IMR-90 (cell line): Measurements from ENCODE around the gene SSU72. TPM values are rescaled to one million over a fixed set of nuclear protein-coding genes. Genes with fewer than 3 reads are reported as not detected.

Experiments
- ATAC-seq: fragments of 200-7000 bp; cut with Tn5 transposase; 2 replicates; pipeline ENCODE4 v1.9.1; 2020; ENCODE audit warnings: low read depth, mild to moderate bottlenecking, moderate library complexity
- BruUV-seq: library from RNA; stranded (reverse); fragments of 400-500 nt; replicated peaks from 2 replicates; lab custom pipeline; 2021; lab: Mats Ljungman, UMichigan
- CTCF ChIA-PET: fragments of 300-600 bp; formaldehyde crosslinking; extraction: SDS; loops from one replicate; lab custom pipeline; 2021; ENCODE audit warnings: antibody characterized with exemption; lab: Yijun Ruan, JAX
- POLR2A ChIA-PET: fragments of 300-600 bp; sonication (Branson Sonifier 250); formaldehyde crosslinking; loops from one replicate; lab custom pipeline; 2022; ENCODE audit warnings: antibody characterized with exemption; ENCODE audit not compliant: unreplicated experiment; lab: Charles Lee
- DNase-seq: peaks from one replicate; pipeline ENCODE4 v3.0.0; 2013
- H2AFZ ChIP-seq: replicated peaks from 2 replicates; pipeline ENCODE3; 2013; ENCODE audit warnings: low read length, mild to moderate bottlenecking; ENCODE audit not compliant: poor library complexity
- H2AK5ac ChIP-seq: 2 replicates; pipeline ENCODE4 v1.6.1; 2013; ENCODE audit warnings: low read depth, low read length, inconsistent platforms
- H2AK9ac ChIP-seq: replicated peaks from 2 replicates; pipeline ENCODE3; 2013; ENCODE audit warnings: mild to moderate bottlenecking, low read depth, low read length, moderate library complexity; ENCODE audit not compliant: poor library complexity
- H2BK120ac ChIP-seq: 2 replicates; pipeline ENCODE4 v1.6.1; 2013; ENCODE audit warnings: low read depth, low read length, inconsistent platforms
- H2BK15ac ChIP-seq: 3 replicates; pipeline ENCODE4 v1.6.1; 2013; ENCODE audit warnings: low read depth, low read length, inconsistent platforms
- H2BK20ac ChIP-seq: 2 replicates; pipeline ENCODE4 v1.6.1; 2013; ENCODE audit warnings: low read depth, mild to moderate bottlenecking, inconsistent platforms, low read length, moderate library complexity
- H2BK5ac ChIP-seq: 2 replicates; pipeline ENCODE4 v1.6.1; 2013; ENCODE audit warnings: mild to moderate bottlenecking, low read depth, low read length, inconsistent platforms; ENCODE audit not compliant: poor library complexity, severe bottlenecking
- H3K14ac ChIP-seq: replicated peaks from 2 replicates; pipeline ENCODE4 v1.6.1; 2013; ENCODE audit warnings: low read depth, low read length, inconsistent platforms
- H3K18ac ChIP-seq: 2 replicates; pipeline ENCODE4 v1.6.1; 2013; ENCODE audit warnings: low read depth, low read length, control low read depth
- H3K23ac ChIP-seq: 2 replicates; pipeline ENCODE4 v1.6.1; 2013; ENCODE audit warnings: low read depth, low read length, inconsistent platforms
- H3K27ac ChIP-seq: 2 replicates; pipeline ENCODE4 v1.5.1; 2013; ENCODE audit warnings: mild to moderate bottlenecking, control low read depth, low read length; ENCODE audit not compliant: insufficient read depth
- H3K27me3 ChIP-seq: 2 replicates; pipeline ENCODE4 v1.6.1; 2013; ENCODE audit warnings: low read length; ENCODE audit not compliant: control insufficient read depth, insufficient read depth
- H3K36me3 ChIP-seq: 2 replicates; pipeline ENCODE4 v1.6.1; 2013; ENCODE audit warnings: low read length, mixed read lengths; ENCODE audit not compliant: control insufficient read depth, insufficient read depth
- H3K4ac ChIP-seq: 2 replicates; pipeline ENCODE4 v1.6.1; 2013; ENCODE audit warnings: low read depth, low read length, inconsistent platforms
- H3K4me1 ChIP-seq: 2 replicates; pipeline ENCODE4 v1.6.1; 2013; ENCODE audit warnings: low read length, mixed read lengths; ENCODE audit not compliant: control insufficient read depth, insufficient read depth
- H3K4me2 ChIP-seq: 2 replicates; pipeline ENCODE4 v1.6.1; 2013; ENCODE audit warnings: low read depth, mild to moderate bottlenecking, control low read depth, low read length, moderate library complexity
- H3K4me3 ChIP-seq: 2 replicates; pipeline ENCODE4 v1.5.1; 2013; ENCODE audit warnings: low read depth, mild to moderate bottlenecking, control low read depth, low read length, moderate library complexity; ENCODE audit not compliant: insufficient read depth
- H3K56ac ChIP-seq: 2 replicates; pipeline ENCODE4 v1.6.1; 2013; ENCODE audit warnings: low read length, inconsistent platforms; ENCODE audit not compliant: insufficient read depth; ENCODE audit errors: extremely low read depth
- H3K79me1 ChIP-seq, 2 experiments: 2 replicates each; pipeline ENCODE4 v1.6.1; 2013; ENCODE audit warnings: low read length in 2 of 2, inconsistent platforms in 1 of 2, low read depth in 1 of 2
- H3K9ac ChIP-seq: 2 replicates; pipeline ENCODE4 v1.6.1; 2013; ENCODE audit warnings: low read depth, low read length, control low read depth
- H3K9me1 ChIP-seq: 2 replicates; pipeline ENCODE4 v1.6.1; 2013; ENCODE audit warnings: low read length, inconsistent platforms; ENCODE audit not compliant: insufficient read depth
- H3K9me3 ChIP-seq: 2 replicates; pipeline ENCODE4 v1.6.1; 2013; ENCODE audit warnings: low read length; ENCODE audit not compliant: control insufficient read depth, insufficient read depth
- H4K20me1 ChIP-seq: 2 replicates; pipeline ENCODE4 v1.6.1; 2013; ENCODE audit warnings: low read length, inconsistent platforms; ENCODE audit not compliant: insufficient read depth
- H4K5ac ChIP-seq: 2 replicates; pipeline ENCODE4 v1.6.1; 2013; ENCODE audit warnings: mild to moderate bottlenecking, low read depth, low read length, control low read depth
- H4K8ac ChIP-seq, 2 experiments: 2 replicates each; pipeline ENCODE4 v1.6.1; 2013; ENCODE audit warnings: low read depth in 2 of 2, low read length in 2 of 2, control low read depth in 1 of 2, inconsistent platforms in 1 of 2
- H4K91ac ChIP-seq: 2 replicates; pipeline ENCODE4 v1.6.1; 2013; ENCODE audit warnings: low read depth, low read length, inconsistent platforms; ENCODE audit not compliant: insufficient read depth
- BHLHE40 ChIP-seq: fragments of 150-350 bp; IDR thresholded peaks from 2 replicates; pipeline ENCODE4 v1.6.1; 2016; ENCODE audit warnings: mild to moderate bottlenecking, low read depth, low read length
- CEBPB ChIP-seq: IDR thresholded peaks from 2 replicates; pipeline ENCODE4 v1.6.1; 2012; ENCODE audit warnings: low read depth, low read length, improper control_type of control experiment
- CHD1 ChIP-seq: IDR thresholded peaks from 2 replicates; pipeline ENCODE4 v1.6.1; 2012; ENCODE audit warnings: low read depth, low read length, improper control_type of control experiment
- MAZ ChIP-seq: IDR thresholded peaks from 2 replicates; pipeline ENCODE4 v1.6.1; 2012; ENCODE audit warnings: low read depth, mild to moderate bottlenecking, low read length, improper control_type of control experiment, moderate library complexity, borderline replicate concordance
- NFE2L2 ChIP-seq: fragments of 150-350 bp; IDR thresholded peaks from 2 replicates; pipeline ENCODE4 v1.6.1; 2016; ENCODE audit warnings: low read depth, mild to moderate bottlenecking, low read length
- POLR2A ChIP-seq: IDR thresholded peaks from 2 replicates; pipeline ENCODE4 v1.6.1; 2012; ENCODE audit warnings: mild to moderate bottlenecking, low read depth, low read length
- SMC3 ChIP-seq: fragments of 150-350 bp; IDR thresholded peaks from 2 replicates; pipeline ENCODE4 v1.6.1; 2016; ENCODE audit warnings: low read depth, mild to moderate bottlenecking, antibody characterized with exemption, low read length, moderate library complexity
- WGBS, 2 experiments: methylation state at CpG; one replicate each; pipeline versions ENCODE4 v1.1.5 to v1.1.7; 2013; ENCODE audit warnings: missing lambda C conversion rate in 2 of 2; ENCODE audit not compliant: insufficient read length in 1 of 2; ENCODE audit errors: extremely low coverage in 2 of 2; 5-methylcytosine and 5-hydroxymethylcytosine counted together
- dilution Hi-C: fragments of 300-500 bp; cut with HindIII; formaldehyde crosslinking; loops from one replicate; pipeline ENCODE4 v1.14.3; 2018; ENCODE audit warnings: low sequenced_read_pairs; ENCODE audit not compliant: unreplicated experiment
- in situ Hi-C: fragments of 300-500 bp; cut with MboI; formaldehyde crosslinking; loops from 3 replicates; pipeline ENCODE4 v1.14.3; 2019; ENCODE audit warnings: low sequenced_read_pairs, inconsistent platforms, mixed read lengths
- intact Hi-C: fragments of 100-400 bp; cut with micrococcal nuclease; formaldehyde crosslinking; loops from 2 replicates; pipeline ENCODE4 v1.10.0; 2022
- polyA plus RNA-seq, 3 experiments: library from polyadenylated mRNA; depleted of rRNA; stranded (reverse); fragments of >200 nt; gene quantifications; 2 replicates each; pipeline ENCODE4 v1.2.3, GENCODE V29; 2012; ENCODE audit warnings: low replicate concordance in 1 of 3
- total RNA-seq: library from RNA; depleted of rRNA; stranded (reverse); fragments of >200 nt; gene quantifications from 2 replicates; pipeline ENCODE4 v1.2.3, GENCODE V29; 2012
- TF ChIP-seq, protein P1 (sequence below): fragments of 150-350 bp; IDR thresholded peaks from 2 replicates; pipeline ENCODE4 v1.6.1; 2017; ENCODE audit warnings: mild to moderate bottlenecking, antibody characterized with exemption, low read length, low read depth
- TF ChIP-seq, protein P2 (sequence below): conservative IDR thresholded peaks from 2 replicates; pipeline ENCODE4 v1.5.1; 2012; ENCODE audit warnings: mild to moderate bottlenecking, low read depth, low read length, improper control_type of control experiment

The SSU72 gene
- total and polyA plus RNA-seq, 2 of the 4 experiments (the other 2 are of a cell fraction), result 33.7 to 88.4 TPM

DNA sequence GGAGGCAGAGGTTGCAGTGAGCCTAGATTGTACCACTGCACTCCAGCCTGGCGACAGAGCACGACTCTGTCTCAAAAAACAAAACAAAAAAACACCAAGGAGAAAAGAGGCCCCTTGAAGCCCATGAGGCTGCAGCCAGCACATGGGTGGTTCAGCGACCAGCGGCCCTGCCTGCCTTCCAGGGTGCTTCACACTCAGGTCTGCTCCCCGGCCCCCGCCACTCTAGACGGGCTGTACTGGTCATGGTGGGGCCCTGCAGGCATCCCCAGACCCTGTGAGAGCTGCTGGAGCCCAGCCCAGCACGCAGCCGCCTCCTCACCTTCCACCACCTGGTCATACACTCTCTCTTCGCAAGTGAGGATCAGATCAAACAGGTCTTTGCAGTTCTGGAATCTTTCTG is 30.1 kb downstream of the SSU72 start:
- no peak overlapping the region for H3K23ac ChIP-seq
- no peak overlapping the region for H3K18ac ChIP-seq
- 100% methylated on average over 3 of the region's 10 CpGs; no CpG with 5 or more reads in 1 of the 2 experiments for WGBS, 2 experiments
- ChIA-PET CTCF (no interaction called here), POLR2A (no interaction called here)
- no peaks in the 10 kb centered on the region for H3K27me3 ChIP-seq
- H4K5ac ChIP-seq, result no peak overlapping the region
- H2AK9ac ChIP-seq, result no peak overlapping the region
- H3K36me3 ChIP-seq, result peaks cover 25% of the 10 kb centered on the region
- no peak for TF ChIP-seq NFE2L2
- TF ChIP-seq, protein P1, sequence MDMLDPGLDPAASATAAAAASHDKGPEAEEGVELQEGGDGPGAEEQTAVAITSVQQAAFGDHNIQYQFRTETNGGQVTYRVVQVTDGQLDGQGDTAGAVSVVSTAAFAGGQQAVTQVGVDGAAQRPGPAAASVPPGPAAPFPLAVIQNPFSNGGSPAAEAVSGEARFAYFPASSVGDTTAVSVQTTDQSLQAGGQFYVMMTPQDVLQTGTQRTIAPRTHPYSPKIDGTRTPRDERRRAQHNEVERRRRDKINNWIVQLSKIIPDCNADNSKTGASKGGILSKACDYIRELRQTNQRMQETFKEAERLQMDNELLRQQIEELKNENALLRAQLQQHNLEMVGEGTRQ, result no peak
- TF ChIP-seq, protein P2, sequence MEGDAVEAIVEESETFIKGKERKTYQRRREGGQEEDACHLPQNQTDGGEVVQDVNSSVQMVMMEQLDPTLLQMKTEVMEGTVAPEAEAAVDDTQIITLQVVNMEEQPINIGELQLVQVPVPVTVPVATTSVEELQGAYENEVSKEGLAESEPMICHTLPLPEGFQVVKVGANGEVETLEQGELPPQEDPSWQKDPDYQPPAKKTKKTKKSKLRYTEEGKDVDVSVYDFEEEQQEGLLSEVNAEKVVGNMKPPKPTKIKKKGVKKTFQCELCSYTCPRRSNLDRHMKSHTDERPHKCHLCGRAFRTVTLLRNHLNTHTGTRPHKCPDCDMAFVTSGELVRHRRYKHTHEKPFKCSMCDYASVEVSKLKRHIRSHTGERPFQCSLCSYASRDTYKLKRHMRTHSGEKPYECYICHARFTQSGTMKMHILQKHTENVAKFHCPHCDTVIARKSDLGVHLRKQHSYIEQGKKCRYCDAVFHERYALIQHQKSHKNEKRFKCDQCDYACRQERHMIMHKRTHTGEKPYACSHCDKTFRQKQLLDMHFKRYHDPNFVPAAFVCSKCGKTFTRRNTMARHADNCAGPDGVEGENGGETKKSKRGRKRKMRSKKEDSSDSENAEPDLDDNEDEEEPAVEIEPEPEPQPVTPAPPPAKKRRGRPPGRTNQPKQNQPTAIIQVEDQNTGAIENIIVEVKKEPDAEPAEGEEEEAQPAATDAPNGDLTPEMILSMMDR, result no peak
- no peak for TF ChIP-seq CHD1
- no peak for TF ChIP-seq CEBPB
- TF ChIP-seq BHLHE40, result no peak
- TF ChIP-seq SMC3, result no peak
- TF ChIP-seq MAZ, result no peak
- TF ChIP-seq POLR2A, result no peak
- no peak overlapping the region for H3K4me3 ChIP-seq
- H2BK120ac ChIP-seq, result no peak overlapping the region
- peaks cover 18% of the 10 kb centered on the region for H4K20me1 ChIP-seq
- no peak for DNase-seq
- no peaks in the 10 kb centered on the region for H3K9me3 ChIP-seq
- H2BK20ac ChIP-seq, result no peak overlapping the region
- H3K9me1 ChIP-seq, result no peaks in the 10 kb centered on the region
- no peak overlapping the region for H4K91ac ChIP-seq
- H4K8ac ChIP-seq, result no peak overlapping the region
- no peak overlapping the region for H3K14ac ChIP-seq
- no peak overlapping the region for H2AFZ ChIP-seq
- no peak overlapping the region for H3K4me2 ChIP-seq
- no peak overlapping the region for H2BK5ac ChIP-seq
- intact Hi-C loops (no loop called here), dilution Hi-C loops (no loop called here), in situ Hi-C loops (no loop called here)
- H3K79me1 ChIP-seq, result peaks cover 5 to 51% of the 10 kb centered on the region in 2 experiments; a peak in 2 of 4 replicates
- ATAC-seq, result no peak
- H3K9ac ChIP-seq, result no peak overlapping the region
- peaks cover 10% of the 10 kb centered on the region for H3K4me1 ChIP-seq
- no peak overlapping the region for H3K56ac ChIP-seq
- no peak overlapping the region for H3K4ac ChIP-seq
- no peak overlapping the region for H3K27ac ChIP-seq
- H2AK5ac ChIP-seq, result no peak overlapping the region
- H2BK15ac ChIP-seq, result no peak overlapping the region
- BruUV-seq, result no TSS peak
